Measurements from ENCODE around the gene PRDM10.

The PRDM10 gene

GRCh38 chr11:129944696-129945095 lies 57.9 kb downstream of the PRDM10 start:
- no peak for DNase-seq

GRCh38 chr11:129943036-129943435 lies 59.6 kb downstream of the PRDM10 start:
- DNase-seq = no peak

GRCh38 chr11:129939510-129939909 lies 63.1 kb downstream of the PRDM10 start:
- no peak for DNase-seq

GRCh38 chr11:129938764-129939163 lies 63.9 kb downstream of the PRDM10 start:
- DNase-seq = no peak

GRCh38 chr11:129937592-129938238 lies 64.9 kb downstream of the PRDM10 start:
- no peak for DNase-seq

- no peak for DNase-seq
Observed at GRCh38 chr11:129935723-129936122, 66.9 kb downstream of the PRDM10 start.

- no peak for DNase-seq
Observed at GRCh38 chr11:129933891-129934290, 68.7 kb downstream of the PRDM10 start.

GRCh38 chr11:129933262-129933661 lies 69.4 kb downstream of the PRDM10 start:
- DNase-seq = no peak

- DNase-seq = no peak
Observed at GRCh38 chr11:129932381-129933067, 70.1 kb downstream of the PRDM10 start.

- DNase-seq = no peak
Observed at GRCh38 chr11:129930743-129931142, 71.9 kb downstream of the PRDM10 start.

- no peak for DNase-seq
Observed at GRCh38 chr11:129930296-129930695, 72.3 kb downstream of the PRDM10 start.

- no peak for DNase-seq
Observed at GRCh38 chr11:129929721-129930120, 72.9 kb downstream of the PRDM10 start.

GRCh38 chr11:129928923-129929692 lies 73.5 kb downstream of the PRDM10 start:
- no peak for DNase-seq

GRCh38 chr11:129922674-129923073 lies 80.0 kb downstream of the PRDM10 start:
- peak; percentile 15 for DNase-seq

- DNase-seq = no peak
Observed at GRCh38 chr11:129918361-129918760, 84.3 kb downstream of the PRDM10 start.

- DNase-seq = no peak
Observed at GRCh38 chr11:129917231-129917630, 85.4 kb downstream of the PRDM10 start.

- no peak for DNase-seq
Observed at GRCh38 chr11:129911298-129911697, 91.3 kb downstream of the PRDM10 start.

GRCh38 chr11:129910360-129910759 lies 92.3 kb downstream of the PRDM10 start:
- no peak for DNase-seq

GRCh38 chr11:129905402-129905801 lies 97.2 kb downstream of the PRDM10 start:
- no peak for DNase-seq

GRCh38 chr11:129896062-129896461 lies 106.6 kb downstream of the PRDM10 start:
- DNase-seq = peak; percentile 5

GRCh38 chr11:129895126-129896041 lies 107.3 kb downstream of the PRDM10 start, which contains the start of gene NFRKB:
NFRKB (minus strand) TSS chr11:129895578; CDS start chr11:129892849, 2,729 bp downstream.
- peak; percentile 89 for DNase-seq

GRCh38 chr11:129894278-129895125 lies 108.1 kb downstream of the PRDM10 start:
- peak; percentile 44 for DNase-seq

Measured in hematopoietic multipotent progenitor cell treated with erythropoietin and hydrocortisone succinate and interleukin-3 and kit ligand, for 6 days (in vitro differentiated cells).